HCT116 (cell line): ENCODE data around the gene NAMPT. TPM values are rescaled to one million over a fixed set of nuclear protein-coding genes. Genes with fewer than 3 reads are reported as not detected.

Experiments used
- ATAC-seq: fragments of 200-7000 bp; cut with Tn5 transposase; 2 replicates; pipeline ENCODE4 v1.9.1; 2020; ENCODE audit warnings: mild to moderate bottlenecking, moderate library complexity
- BruUV-seq: library from RNA; stranded (reverse); fragments of 400-500 nt; replicated peaks from 2 replicates; lab custom pipeline; 2021; lab: Mats Ljungman, UMichigan
- CTCF ChIA-PET: fragments of 300-600 bp; sonication (Branson Sonifier 250); formaldehyde crosslinking; loops from one replicate; lab custom pipeline; 2021; ENCODE audit warnings: antibody characterized with exemption; lab: Charles Lee
- POLR2A ChIA-PET: fragments of 300-600, 350-600 bp; sonication (Branson Sonifier 250); formaldehyde crosslinking; loops from one replicate; lab custom pipeline; 2021; ENCODE audit warnings: antibody characterized with exemption; lab: Charles Lee
- RAD21 ChIA-PET, 2 experiments: fragments of 300-600 bp; sonication (Branson Sonifier 250); formaldehyde crosslinking; loops; one replicate each; lab custom pipeline; 2023; ENCODE audit warnings: low total read pairs in 2 of 2; ENCODE audit not compliant: uncharacterized antibody in 2 of 2, unreplicated experiment in 2 of 2, low non-redundant PET in 1 of 2; lab: Charles Lee
- DNase-seq: peaks from one replicate; pipeline ENCODE4 v3.0.0-alpha.2; 2010; ENCODE audit warnings: low read depth, low spot score
- H2AFZ ChIP-seq: fragments of 200-600 bp; shearing (Covaris generic), sonication (generic); 2 replicates; pipeline ENCODE4 v1.6.1; 2017; ENCODE audit warnings: low read depth, mixed run types, mixed read lengths, antibody characterized with exemption, low read length; ENCODE audit not compliant: poor library complexity, severe bottlenecking
- H3K27ac ChIP-seq: 2 replicates; pipeline ENCODE4 v1.5.1; 2012; ENCODE audit warnings: low read depth, low read length
- H3K27me3 ChIP-seq: fragments of 200-600 bp; sonication (generic); 2 replicates; pipeline ENCODE4 v1.6.1; 2016; ENCODE audit warnings: mixed run types, low read length, mixed read lengths; ENCODE audit not compliant: insufficient read depth
- H3K36me3 ChIP-seq, 2 experiments: fragments of 200-500 bp in 1 of 2; fragments of 200-600 bp in 1 of 2; sonication (Bioruptor generic) in 1 of 2; sonication (generic) in 1 of 2; 2 replicates each; pipeline versions ENCODE4 v1.5.1 to v1.6.1; 2014 to 2016; ENCODE audit warnings: low read length in 2 of 2, inconsistent platforms in 1 of 2, mixed read lengths in 1 of 2, mixed run types in 1 of 2; ENCODE audit not compliant: insufficient read depth in 2 of 2, control insufficient read depth in 1 of 2
- H3K4me1 ChIP-seq, 2 experiments: fragments of 200-600 bp in 1 of 2; sonication (generic) in 1 of 2; 2 replicates each; pipeline versions ENCODE4 v1.5.1 to v1.6.1; 2012 to 2017; ENCODE audit warnings: low read length in 2 of 2, inconsistent platforms in 1 of 2, mild to moderate bottlenecking in 1 of 2, mixed read lengths in 1 of 2, mixed run types in 1 of 2, moderate library complexity in 1 of 2; ENCODE audit not compliant: insufficient read depth in 2 of 2, control insufficient read depth in 1 of 2
- H3K4me2 ChIP-seq: fragments of 200-600 bp; sonication (generic); 2 replicates; pipeline ENCODE4 v1.6.1; 2017; ENCODE audit warnings: mixed run types, low read length, mixed read lengths
- H3K4me3 ChIP-seq, 2 experiments: fragments of 200-600 bp in 1 of 2; sonication (generic) in 1 of 2; replicated peaks in 1 of 2; 2 replicates each; pipeline ENCODE4 v1.5.1; 2011 to 2016; ENCODE audit warnings: low read length in 2 of 2, control low read depth in 1 of 2, low read depth in 1 of 2, mild to moderate bottlenecking in 1 of 2, mixed read lengths in 1 of 2, mixed run types in 1 of 2
- H3K79me2 ChIP-seq: fragments of 200-600 bp; sonication (generic); 2 replicates; pipeline ENCODE4 v1.6.1; 2017; ENCODE audit warnings: mild to moderate bottlenecking, mixed run types, low read length, moderate library complexity, mixed read lengths; ENCODE audit not compliant: insufficient read depth
- H3K9ac ChIP-seq: fragments of 200-600 bp; sonication (generic); 2 replicates; pipeline ENCODE4 v1.6.1; 2016; ENCODE audit warnings: low read length, mixed read lengths
- H3K9me2 ChIP-seq: fragments of 200-600 bp; sonication (generic), shearing (Covaris generic); 2 replicates; pipeline ENCODE4 v1.6.1; 2017; ENCODE audit warnings: mixed run types, mild to moderate bottlenecking, moderate library complexity; ENCODE audit not compliant: insufficient read depth
- H3K9me3 ChIP-seq, 2 experiments: fragments of 200-500 bp in 1 of 2; fragments of 200-600 bp in 1 of 2; sonication (Bioruptor generic) in 1 of 2; sonication (generic) in 1 of 2; 2 replicates each; pipeline ENCODE4 v1.6.1; 2014 to 2017; ENCODE audit warnings: low read length in 2 of 2, mixed read lengths in 2 of 2, inconsistent platforms in 1 of 2, low read depth in 1 of 2, mild to moderate bottlenecking in 1 of 2, mixed run types in 1 of 2, moderate library complexity in 1 of 2; ENCODE audit not compliant: control insufficient read depth in 1 of 2, insufficient read depth in 1 of 2
- H4K20me1 ChIP-seq: fragments of 200-600 bp; sonication (generic), shearing (Covaris generic); 2 replicates; pipeline ENCODE4 v1.6.1; 2017; ENCODE audit warnings: mixed run types, mild to moderate bottlenecking, moderate library complexity; ENCODE audit not compliant: insufficient read depth
- EGR1 ChIP-seq: IDR thresholded peaks from 2 replicates; pipeline ENCODE4 v1.6.1; 2012; ENCODE audit warnings: low read depth
- EZH2phosphoT487 ChIP-seq: fragments of 200-600 bp; IDR thresholded peaks from 2 replicates; pipeline ENCODE4 v1.6.1; 2018; ENCODE audit warnings: antibody characterized with exemption, borderline replicate concordance
- POLR2A ChIP-seq: IDR thresholded peaks from 2 replicates; pipeline ENCODE4 v1.7.0; 2011; ENCODE audit warnings: borderline replicate concordance; ENCODE audit not compliant: insufficient read depth, insufficient read length; ENCODE audit errors: extremely low read depth
- POLR2AphosphoS5 ChIP-seq: IDR thresholded peaks from 2 replicates; pipeline ENCODE4 v1.6.1; 2011; ENCODE audit warnings: mild to moderate bottlenecking, low read depth, low read length, moderate library complexity
- intact Hi-C: fragments of 100-400 bp; cut with micrococcal nuclease; formaldehyde crosslinking; loops from 2 replicates; pipeline ENCODE4 v1.10.0; 2022
- total RNA-seq: library from RNA; stranded (reverse); gene quantifications from one replicate; pipeline ENCODE4 v1.2.1, GENCODE V29; 2021; ENCODE audit not compliant: unreplicated experiment
- TF ChIP-seq, protein P1 (sequence below): IDR thresholded peaks from 2 replicates; pipeline ENCODE4 v1.6.1; 2011; ENCODE audit warnings: mild to moderate bottlenecking, low read length, moderate library complexity; ENCODE audit not compliant: insufficient replicate concordance; ENCODE audit errors: extremely low read depth
- TF ChIP-seq, protein P2 (sequence below): IDR thresholded peaks from 2 replicates; pipeline ENCODE4 v1.6.1; 2012; ENCODE audit warnings: low read depth

NAMPT gene
- total RNA-seq, 1 experiment from 2014 or later = 113 TPM

DNA sequence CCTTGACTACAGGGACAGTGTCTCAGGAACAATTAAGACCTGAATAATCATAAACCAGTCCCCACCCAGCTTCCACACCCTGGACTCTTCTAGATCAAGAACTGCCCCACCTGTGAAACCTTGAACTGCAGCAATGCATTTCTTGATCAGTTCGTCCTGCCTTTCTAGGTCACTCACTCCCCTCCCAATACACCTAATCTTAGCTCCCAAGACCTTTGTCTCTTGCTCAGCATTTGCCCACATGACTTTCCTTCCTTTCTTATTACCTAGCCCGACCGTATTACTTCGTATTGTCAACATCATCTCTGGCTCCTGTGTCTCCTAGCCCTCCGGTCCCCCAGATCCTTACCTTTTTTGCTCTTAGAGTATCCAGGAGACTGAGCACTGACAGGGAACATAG lies 5.5 kb upstream of the NAMPT start:
- no peak overlapping the region for H3K4me2 ChIP-seq
- ATAC-seq (no peak), DNase-seq (no peak)
- ChIA-PET CTCF (no interaction called here), RAD21 (no interaction called here), POLR2A (no interaction called here)
- H4K20me1 ChIP-seq = no peaks in the 10 kb centered on the region
- intact Hi-C loops = no loop called here
- H3K4me3 ChIP-seq = no peak overlapping the region
- no peaks in the 10 kb centered on the region for H3K79me2 ChIP-seq
- H3K9me3 ChIP-seq = no peaks in the 10 kb centered on the region
- no peaks in the 10 kb centered on the region for H3K27me3 ChIP-seq
- BruUV-seq = no TSS peak
- no peaks in the 10 kb centered on the region for H3K9me2 ChIP-seq
- H3K27ac ChIP-seq = no peak overlapping the region
- no peaks in the 10 kb centered on the region for H3K36me3 ChIP-seq
- H2AFZ ChIP-seq = peak overlapping the region; percentile 20
- H3K9ac ChIP-seq = no peak overlapping the region
- peaks cover 5 to 16% of the 10 kb centered on the region in 2 experiments; a peak in 3 of 4 replicates for H3K4me1 ChIP-seq
- TF ChIP-seq EZH2phosphoT487 (no peak), EGR1 (no peak), POLR2AphosphoS5 (no peak), POLR2A (no peak)
- TF ChIP-seq, protein P1, sequence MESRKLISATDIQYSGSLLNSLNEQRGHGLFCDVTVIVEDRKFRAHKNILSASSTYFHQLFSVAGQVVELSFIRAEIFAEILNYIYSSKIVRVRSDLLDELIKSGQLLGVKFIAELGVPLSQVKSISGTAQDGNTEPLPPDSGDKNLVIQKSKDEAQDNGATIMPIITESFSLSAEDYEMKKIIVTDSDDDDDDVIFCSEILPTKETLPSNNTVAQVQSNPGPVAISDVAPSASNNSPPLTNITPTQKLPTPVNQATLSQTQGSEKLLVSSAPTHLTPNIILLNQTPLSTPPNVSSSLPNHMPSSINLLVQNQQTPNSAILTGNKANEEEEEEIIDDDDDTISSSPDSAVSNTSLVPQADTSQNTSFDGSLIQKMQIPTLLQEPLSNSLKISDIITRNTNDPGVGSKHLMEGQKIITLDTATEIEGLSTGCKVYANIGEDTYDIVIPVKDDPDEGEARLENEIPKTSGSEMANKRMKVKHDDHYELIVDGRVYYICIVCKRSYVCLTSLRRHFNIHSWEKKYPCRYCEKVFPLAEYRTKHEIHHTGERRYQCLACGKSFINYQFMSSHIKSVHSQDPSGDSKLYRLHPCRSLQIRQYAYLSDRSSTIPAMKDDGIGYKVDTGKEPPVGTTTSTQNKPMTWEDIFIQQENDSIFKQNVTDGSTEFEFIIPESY = no peak
- TF ChIP-seq, protein P2, sequence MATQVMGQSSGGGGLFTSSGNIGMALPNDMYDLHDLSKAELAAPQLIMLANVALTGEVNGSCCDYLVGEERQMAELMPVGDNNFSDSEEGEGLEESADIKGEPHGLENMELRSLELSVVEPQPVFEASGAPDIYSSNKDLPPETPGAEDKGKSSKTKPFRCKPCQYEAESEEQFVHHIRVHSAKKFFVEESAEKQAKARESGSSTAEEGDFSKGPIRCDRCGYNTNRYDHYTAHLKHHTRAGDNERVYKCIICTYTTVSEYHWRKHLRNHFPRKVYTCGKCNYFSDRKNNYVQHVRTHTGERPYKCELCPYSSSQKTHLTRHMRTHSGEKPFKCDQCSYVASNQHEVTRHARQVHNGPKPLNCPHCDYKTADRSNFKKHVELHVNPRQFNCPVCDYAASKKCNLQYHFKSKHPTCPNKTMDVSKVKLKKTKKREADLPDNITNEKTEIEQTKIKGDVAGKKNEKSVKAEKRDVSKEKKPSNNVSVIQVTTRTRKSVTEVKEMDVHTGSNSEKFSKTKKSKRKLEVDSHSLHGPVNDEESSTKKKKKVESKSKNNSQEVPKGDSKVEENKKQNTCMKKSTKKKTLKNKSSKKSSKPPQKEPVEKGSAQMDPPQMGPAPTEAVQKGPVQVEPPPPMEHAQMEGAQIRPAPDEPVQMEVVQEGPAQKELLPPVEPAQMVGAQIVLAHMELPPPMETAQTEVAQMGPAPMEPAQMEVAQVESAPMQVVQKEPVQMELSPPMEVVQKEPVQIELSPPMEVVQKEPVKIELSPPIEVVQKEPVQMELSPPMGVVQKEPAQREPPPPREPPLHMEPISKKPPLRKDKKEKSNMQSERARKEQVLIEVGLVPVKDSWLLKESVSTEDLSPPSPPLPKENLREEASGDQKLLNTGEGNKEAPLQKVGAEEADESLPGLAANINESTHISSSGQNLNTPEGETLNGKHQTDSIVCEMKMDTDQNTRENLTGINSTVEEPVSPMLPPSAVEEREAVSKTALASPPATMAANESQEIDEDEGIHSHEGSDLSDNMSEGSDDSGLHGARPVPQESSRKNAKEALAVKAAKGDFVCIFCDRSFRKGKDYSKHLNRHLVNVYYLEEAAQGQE = no peak
